ENCODE results near the gene UBASH3A.

The UBASH3A gene

GRCh38 chr21:42423197-42423675, 19.5 kb downstream of the UBASH3A start:
- in situ Hi-C loops (cut with HindIII; ENCODE audit: low pct_ligation_motif_present, low pct_unique_long_range_greater_than_20kb, low sequenced_read_pairs), result no loop called here
- no peak for DNase-seq

GRCh38 chr21:42423685-42424084, 20.0 kb downstream of the UBASH3A start:
- in situ Hi-C loops (cut with HindIII; ENCODE audit: low pct_ligation_motif_present, low pct_unique_long_range_greater_than_20kb, low sequenced_read_pairs), result no loop called here

GRCh38 chr21:42424914-42425541, 21.3 kb downstream of the UBASH3A start:
- in situ Hi-C loops (cut with HindIII; ENCODE audit: low pct_ligation_motif_present, low pct_unique_long_range_greater_than_20kb, low sequenced_read_pairs), result no loop called here
- no peak for DNase-seq

More at GRCh38 chr21:42423685-42424084, 20.0 kb downstream of the UBASH3A start:
- DNase-seq, result no peak

- in situ Hi-C loops (cut with HindIII; ENCODE audit: low pct_ligation_motif_present, low pct_unique_long_range_greater_than_20kb, low sequenced_read_pairs), result no loop called here
- no peak for DNase-seq
Observed at GRCh38 chr21:42425591-42425990, 21.9 kb downstream of the UBASH3A start.

- no peak for DNase-seq
- in situ Hi-C loops (cut with HindIII; ENCODE audit: low pct_ligation_motif_present, low pct_unique_long_range_greater_than_20kb, low sequenced_read_pairs), result no loop called here
Observed at GRCh38 chr21:42426424-42426823, 22.7 kb downstream of the UBASH3A start.

- in situ Hi-C loops (cut with HindIII; ENCODE audit: low pct_ligation_motif_present, low pct_unique_long_range_greater_than_20kb, low sequenced_read_pairs), result no loop called here
- no peak for DNase-seq
Observed at GRCh38 chr21:42426876-42427480, 23.3 kb downstream of the UBASH3A start.

GRCh38 chr21:42427809-42428419, 24.2 kb downstream of the UBASH3A start:
- in situ Hi-C loops (cut with HindIII; ENCODE audit: low pct_ligation_motif_present, low pct_unique_long_range_greater_than_20kb, low sequenced_read_pairs), result no loop called here
- DNase-seq, result no peak

- DNase-seq, result no peak
- in situ Hi-C loops (cut with HindIII; ENCODE audit: low pct_ligation_motif_present, low pct_unique_long_range_greater_than_20kb, low sequenced_read_pairs), result no loop called here
Observed at GRCh38 chr21:42429021-42429420, 25.3 kb downstream of the UBASH3A start.

GRCh38 chr21:42429856-42430255, 26.2 kb downstream of the UBASH3A start:
- in situ Hi-C loops (cut with HindIII; ENCODE audit: low pct_ligation_motif_present, low pct_unique_long_range_greater_than_20kb, low sequenced_read_pairs), result no loop called here

GRCh38 chr21:42430521-42430920, 26.8 kb downstream of the UBASH3A start:
- in situ Hi-C loops (cut with HindIII; ENCODE audit: low pct_ligation_motif_present, low pct_unique_long_range_greater_than_20kb, low sequenced_read_pairs), result no loop called here
- no peak for DNase-seq

More at GRCh38 chr21:42429856-42430255, 26.2 kb downstream of the UBASH3A start:
- DNase-seq, result no peak

GRCh38 chr21:42431196-42431595, 27.5 kb downstream of the UBASH3A start:
- DNase-seq, result no peak
- in situ Hi-C loops (cut with HindIII; ENCODE audit: low pct_ligation_motif_present, low pct_unique_long_range_greater_than_20kb, low sequenced_read_pairs), result no loop called here

- in situ Hi-C loops (cut with HindIII; ENCODE audit: low pct_ligation_motif_present, low pct_unique_long_range_greater_than_20kb, low sequenced_read_pairs), result no loop called here
- DNase-seq, result no peak
Observed at GRCh38 chr21:42432695-42433094, 29.0 kb downstream of the UBASH3A start.

- in situ Hi-C loops (cut with HindIII; ENCODE audit: low pct_ligation_motif_present, low pct_unique_long_range_greater_than_20kb, low sequenced_read_pairs), result no loop called here
- no peak for DNase-seq
Observed at GRCh38 chr21:42433946-42434551, 30.3 kb downstream of the UBASH3A start.

- in situ Hi-C loops (cut with HindIII; ENCODE audit: low pct_ligation_motif_present, low pct_unique_long_range_greater_than_20kb, low sequenced_read_pairs), result no loop called here
- DNase-seq, result no peak
Observed at GRCh38 chr21:42434884-42435283, 31.2 kb downstream of the UBASH3A start.

GRCh38 chr21:42435401-42435800, 31.7 kb downstream of the UBASH3A start:
- in situ Hi-C loops (cut with HindIII; ENCODE audit: low pct_ligation_motif_present, low pct_unique_long_range_greater_than_20kb, low sequenced_read_pairs), result no loop called here
- DNase-seq, result no peak

GRCh38 chr21:42435833-42436232, 32.1 kb downstream of the UBASH3A start:
- DNase-seq, result no peak
- in situ Hi-C loops (cut with HindIII; ENCODE audit: low pct_ligation_motif_present, low pct_unique_long_range_greater_than_20kb, low sequenced_read_pairs), result no loop called here

- no peak for DNase-seq
- in situ Hi-C loops (cut with HindIII; ENCODE audit: low pct_ligation_motif_present, low pct_unique_long_range_greater_than_20kb, low sequenced_read_pairs), result no loop called here
Observed at GRCh38 chr21:42436914-42437313, 33.2 kb downstream of the UBASH3A start.

- peak; percentile 5 for DNase-seq
- in situ Hi-C loops (cut with HindIII; ENCODE audit: low pct_ligation_motif_present, low pct_unique_long_range_greater_than_20kb, low sequenced_read_pairs), result no loop called here
Observed at GRCh38 chr21:42437786-42438185, 34.1 kb downstream of the UBASH3A start.
